Effector memory CD8-positive, alpha-beta T cell (primary cell): ENCODE results near the gene VPS13D.
"Not testable (repeated sequence)": the region's sequence is repeated elsewhere in the genome, so short reads cannot be mapped to it uniquely, and the experiment has no call there.

ENCODE experiments used
- ATAC-seq: fragments of 150-1000 bp; cut with Tn5 transposase; replicated peaks from 2 replicates; pipeline ENCODE4 v1.10.0; 2021; ENCODE audit warnings: mild to moderate bottlenecking, moderate library complexity
- DNase-seq, 3 experiments: peaks; one replicate each; pipeline ENCODE4 v3.0.0; 2021
- H3K27ac Mint-ChIP-seq, 2 donors: one replicate each; pipeline ENCODE4 v1.8.0; 2022; ENCODE audit warnings: mild to moderate bottlenecking in 2 of 2, mixed read lengths in 2 of 2, moderate library complexity in 2 of 2
- H3K27me3 Mint-ChIP-seq, 2 donors: one replicate each; pipeline ENCODE4 v1.8.0; 2022; ENCODE audit warnings: mixed read lengths in 2 of 2
- H3K36me3 Mint-ChIP-seq: one replicate; pipeline ENCODE4 v1.8.0; 2022; ENCODE audit warnings: mild to moderate bottlenecking, moderate library complexity, mixed read lengths; ENCODE audit not compliant: insufficient read depth
- H3K4me1 Mint-ChIP-seq, 2 donors: one replicate each; pipeline ENCODE4 v1.8.0; 2022; ENCODE audit warnings: low read depth in 2 of 2, mixed read lengths in 2 of 2
- H3K4me3 Mint-ChIP-seq, 2 donors: one replicate each; pipeline ENCODE4 v1.8.0; 2022; ENCODE audit warnings: mild to moderate bottlenecking in 2 of 2, mixed read lengths in 2 of 2, moderate library complexity in 2 of 2
- H3K9me3 Mint-ChIP-seq, 2 donors: one replicate each; pipeline ENCODE4 v1.8.0; 2022; ENCODE audit warnings: mixed read lengths in 2 of 2

Gene VPS13D

GRCh38 chr1:12462586-12462985 lies 232.8 kb downstream of the VPS13D start:
- H3K36me3 Mint-ChIP-seq = peaks cover 36% of the 10 kb centered on the region
- H3K27ac Mint-ChIP-seq = peak overlapping the region in 1 of 2 donors; percentile 52

GRCh38 chr1:12464045-12464461 lies 234.2 kb downstream of the VPS13D start:
- Mint-ChIP-seq H3K4me1 (peaks cover 3 to 14% of the 10 kb centered on the region in 2 donors), H3K9me3 (no peaks in the 10 kb centered on the region), H3K4me3 (no peak overlapping the region), H3K27ac (peak overlapping the region in 1 of 2 donors; percentile 52), H3K27me3 (no peaks in the 10 kb centered on the region), H3K36me3 (peaks cover 27% of the 10 kb centered on the region)
- ATAC-seq (no peak), DNase-seq (no peak)

More at GRCh38 chr1:12462586-12462985, 232.8 kb downstream of the VPS13D start:
- Mint-ChIP-seq H3K4me3 (no peak overlapping the region), H3K27me3 (no peaks in the 10 kb centered on the region), H3K9me3 (no peaks in the 10 kb centered on the region), H3K4me1 (peaks cover 3 to 15% of the 10 kb centered on the region in 2 donors)
- no peak for ATAC-seq
- no peak for DNase-seq

DNA sequence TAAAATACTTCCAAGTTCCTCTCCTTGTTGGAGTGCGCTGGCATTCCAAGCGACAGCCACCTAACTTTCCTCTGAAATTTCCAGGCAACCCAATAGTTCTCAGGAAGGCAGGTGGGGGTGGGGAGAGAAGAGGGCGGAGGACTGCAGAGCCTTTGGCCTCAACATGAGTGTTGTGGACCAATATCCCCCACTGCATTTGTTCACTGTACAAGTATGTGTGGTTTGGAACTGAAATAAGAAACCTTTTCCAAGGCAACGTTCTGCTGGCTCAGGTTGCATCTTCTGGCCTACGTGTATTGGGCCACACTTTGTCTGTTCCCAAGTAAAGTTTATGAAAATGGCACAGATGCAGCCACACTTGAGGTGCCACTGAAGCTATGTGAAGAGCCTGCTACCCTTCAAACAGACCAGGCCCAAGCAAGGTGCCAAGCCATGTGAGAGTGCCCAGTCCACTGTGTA lies 234.8 kb downstream of the VPS13D start:
- H3K9me3 Mint-ChIP-seq = no peaks in the 10 kb centered on the region
- no peak overlapping the region for H3K4me3 Mint-ChIP-seq
- DNase-seq (no peak), ATAC-seq (no peak)
- H3K27me3 Mint-ChIP-seq = no peaks in the 10 kb centered on the region
- H3K36me3 Mint-ChIP-seq = peaks cover 23% of the 10 kb centered on the region
- no peak overlapping the region for H3K27ac Mint-ChIP-seq
- H3K4me1 Mint-ChIP-seq = peaks cover 3 to 14% of the 10 kb centered on the region in 2 donors

GRCh38 chr1:12465126-12465525 lies 235.3 kb downstream of the VPS13D start:
- DNase-seq (no peak), ATAC-seq (no peak)
- peaks cover 3 to 16% of the 10 kb centered on the region in 2 donors for H3K4me1 Mint-ChIP-seq
- no peaks in the 10 kb centered on the region for H3K9me3 Mint-ChIP-seq
- H3K27me3 Mint-ChIP-seq = no peaks in the 10 kb centered on the region
- H3K4me3 Mint-ChIP-seq = no peak overlapping the region
- peaks cover 18% of the 10 kb centered on the region for H3K36me3 Mint-ChIP-seq
- no peak overlapping the region for H3K27ac Mint-ChIP-seq

DNA sequence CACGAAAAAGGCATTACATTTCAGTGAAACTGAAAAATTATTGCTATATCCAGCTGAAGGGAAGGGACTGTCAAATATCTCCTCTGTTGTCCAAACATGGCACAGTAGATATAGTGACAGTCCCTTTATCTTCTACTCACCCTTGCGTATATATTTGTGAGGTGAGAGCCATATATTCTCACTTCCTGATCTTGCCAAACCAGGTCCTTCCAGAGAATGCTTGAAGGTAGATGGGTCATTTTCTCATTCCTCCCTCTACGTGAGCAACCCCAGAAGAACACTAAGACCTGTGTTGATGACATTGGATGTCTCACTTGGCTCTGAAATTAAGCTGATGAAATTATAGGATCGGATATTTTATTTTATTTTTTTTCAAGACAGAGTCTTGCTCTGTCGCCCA lies 237.0 kb downstream of the VPS13D start:
- no peaks in the 10 kb centered on the region for H3K9me3 Mint-ChIP-seq
- H3K36me3 Mint-ChIP-seq = peaks cover 10% of the 10 kb centered on the region
- H3K4me3 Mint-ChIP-seq = no peak overlapping the region

GRCh38 chr1:12467570-12468286 lies 237.9 kb downstream of the VPS13D start:
- Mint-ChIP-seq H3K27ac (peak overlapping the region; percentile 55 to 60), H3K4me3 (no peak overlapping the region), H3K4me1 (peaks cover 16 to 28% of the 10 kb centered on the region in 2 donors), H3K36me3 (peaks cover 10% of the 10 kb centered on the region), H3K9me3 (no peaks in the 10 kb centered on the region), H3K27me3 (no peaks in the 10 kb centered on the region)
- DNase-seq (no peak), ATAC-seq (no peak)

More for the DNA sequence above, 237.0 kb downstream of the VPS13D start:
- Mint-ChIP-seq H3K4me1 (peaks cover 6 to 19% of the 10 kb centered on the region in 2 donors), H3K27ac (no peak overlapping the region), H3K27me3 (no peaks in the 10 kb centered on the region)
- no peak for ATAC-seq
- DNase-seq = no peak

DNA sequence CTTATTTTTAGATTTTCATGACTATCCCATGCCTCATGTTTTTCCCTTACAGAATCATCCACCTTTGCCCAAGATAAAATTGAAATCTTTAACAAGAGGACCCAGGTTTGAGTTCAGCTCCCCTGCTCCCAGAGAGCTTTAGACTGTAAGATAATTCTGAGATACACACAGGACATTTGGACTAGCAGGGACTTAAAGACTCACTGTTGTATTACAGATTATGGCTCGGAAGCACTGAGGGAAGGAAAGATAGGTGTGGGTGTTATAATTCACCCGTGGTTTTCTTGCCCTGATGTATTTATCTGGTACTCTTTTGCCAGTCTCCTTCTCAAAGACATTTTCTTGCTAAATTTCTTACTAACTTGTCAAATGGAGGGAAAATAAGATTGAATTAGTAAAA lies 238.5 kb downstream of the VPS13D start:
- Mint-ChIP-seq H3K36me3 (peaks cover 7% of the 10 kb centered on the region), H3K27me3 (no peaks in the 10 kb centered on the region), H3K4me1 (peaks cover 21 to 34% of the 10 kb centered on the region in 2 donors), H3K9me3 (no peaks in the 10 kb centered on the region), H3K27ac (peak overlapping the region in 1 of 2 donors; percentile 55), H3K4me3 (no peak overlapping the region)
- ATAC-seq (no peak), DNase-seq (no peak)

DNA sequence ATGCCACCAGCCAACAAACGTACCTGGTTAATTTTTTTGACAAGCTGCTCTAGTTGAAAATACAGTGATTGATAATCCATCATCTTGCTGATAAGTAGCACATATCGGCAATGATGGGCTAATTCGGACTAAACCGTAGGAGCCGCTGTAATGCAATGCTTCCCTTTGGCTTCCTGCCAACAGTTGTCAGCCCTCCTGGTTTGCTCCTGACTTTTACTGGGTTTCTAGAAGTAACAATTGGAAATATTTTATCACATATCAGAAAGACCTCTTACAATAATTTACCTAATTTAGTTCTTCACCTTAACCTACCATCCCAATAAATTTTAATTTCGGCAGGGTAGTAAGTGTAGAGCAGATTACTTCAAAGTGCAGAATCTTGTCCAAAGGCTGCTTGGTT lies 239.7 kb downstream of the VPS13D start:
- DNase-seq = no peak
- peaks cover 12% of the 10 kb centered on the region for H3K36me3 Mint-ChIP-seq
- no peaks in the 10 kb centered on the region for H3K9me3 Mint-ChIP-seq

DNA sequence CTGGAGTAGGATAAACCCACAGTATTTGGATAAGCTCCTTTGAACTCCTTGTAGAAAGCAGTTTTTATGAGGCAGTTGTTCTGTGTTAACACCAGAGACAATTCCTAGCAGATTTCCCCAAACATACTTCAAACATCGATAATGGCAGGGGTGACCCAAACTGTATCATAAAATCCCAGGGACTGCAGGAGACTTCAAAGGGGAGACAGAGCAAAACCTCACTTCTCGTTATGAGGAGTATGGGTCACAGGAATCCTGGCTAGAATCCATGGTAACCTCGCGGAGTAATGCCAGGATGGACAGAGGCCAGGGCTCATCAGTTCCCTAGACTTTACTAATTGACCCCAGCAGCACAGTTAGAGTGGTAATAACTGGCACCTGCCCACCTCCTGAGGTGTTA lies 240.2 kb downstream of the VPS13D start:
- H3K27ac Mint-ChIP-seq = peak overlapping the region in 1 of 2 donors; percentile 96
- no peaks in the 10 kb centered on the region for H3K27me3 Mint-ChIP-seq
- ATAC-seq (no peak), DNase-seq (no peak)
- H3K36me3 Mint-ChIP-seq = peaks cover 12% of the 10 kb centered on the region
- no peak overlapping the region for H3K4me3 Mint-ChIP-seq
- H3K9me3 Mint-ChIP-seq = no peaks in the 10 kb centered on the region
- H3K4me1 Mint-ChIP-seq = peaks cover 30 to 46% of the 10 kb centered on the region in 2 donors

More for the DNA sequence above, 239.7 kb downstream of the VPS13D start:
- Mint-ChIP-seq H3K4me3 (no peak overlapping the region), H3K27me3 (no peaks in the 10 kb centered on the region), H3K4me1 (peaks cover 26 to 42% of the 10 kb centered on the region in 2 donors), H3K27ac (peak overlapping the region in 1 of 2 donors; percentile 96)
- no peak for ATAC-seq

DNA sequence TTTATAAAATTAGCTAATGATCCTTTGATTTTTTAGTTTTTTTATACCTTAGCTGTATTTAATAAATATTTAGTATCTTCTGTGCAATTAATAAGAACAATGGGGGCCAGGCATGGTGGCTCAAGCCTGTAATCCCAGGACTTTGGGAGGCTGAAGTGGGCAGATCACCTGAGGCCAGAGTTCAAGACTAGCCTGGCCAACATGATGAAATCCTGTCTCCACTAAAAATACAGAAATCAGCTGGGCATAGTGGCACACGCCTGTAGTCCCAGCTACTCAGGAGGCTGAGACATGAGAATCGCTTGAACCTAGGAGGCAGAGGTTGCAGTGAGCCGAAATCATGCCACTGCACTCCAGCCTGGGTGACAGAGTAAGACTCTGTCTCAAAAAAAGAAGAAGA lies 241.1 kb downstream of the VPS13D start:
- not testable (repeated sequence) for ATAC-seq, DNase-seq, H3K4me3 Mint-ChIP-seq, H3K36me3 Mint-ChIP-seq, H3K9me3 Mint-ChIP-seq, H3K27me3 Mint-ChIP-seq
- H3K27ac Mint-ChIP-seq = peak overlapping the region; percentile 96
- H3K4me1 Mint-ChIP-seq = peaks cover 31 to 54% of the 10 kb centered on the region in 2 donors

GRCh38 chr1:12472156-12472797 lies 242.4 kb downstream of the VPS13D start:
- H3K27ac Mint-ChIP-seq = peak overlapping the region; percentile 96
- ATAC-seq (no peak), DNase-seq (no peak)
- H3K4me1 Mint-ChIP-seq = peaks cover 39 to 66% of the 10 kb centered on the region in 2 donors
- no peaks in the 10 kb centered on the region for H3K27me3 Mint-ChIP-seq
- H3K4me3 Mint-ChIP-seq = peak overlapping the region; percentile 73 to 79
- H3K9me3 Mint-ChIP-seq = no peaks in the 10 kb centered on the region
- peaks cover 7% of the 10 kb centered on the region for H3K36me3 Mint-ChIP-seq

- Mint-ChIP-seq H3K4me1 (peaks cover 43 to 69% of the 10 kb centered on the region in 2 donors), H3K27me3 (no peaks in the 10 kb centered on the region), H3K36me3 (peaks cover 8% of the 10 kb centered on the region), H3K27ac (peak overlapping the region; percentile 96), H3K4me3 (peak overlapping the region; percentile 73 to 79), H3K9me3 (no peaks in the 10 kb centered on the region)
- ATAC-seq (peak; percentile 80), DNase-seq (peak; percentile 25 to 29 (median 26))
Measured at GRCh38 chr1:12472798-12473551, 243.1 kb downstream of the VPS13D start.

DNA sequence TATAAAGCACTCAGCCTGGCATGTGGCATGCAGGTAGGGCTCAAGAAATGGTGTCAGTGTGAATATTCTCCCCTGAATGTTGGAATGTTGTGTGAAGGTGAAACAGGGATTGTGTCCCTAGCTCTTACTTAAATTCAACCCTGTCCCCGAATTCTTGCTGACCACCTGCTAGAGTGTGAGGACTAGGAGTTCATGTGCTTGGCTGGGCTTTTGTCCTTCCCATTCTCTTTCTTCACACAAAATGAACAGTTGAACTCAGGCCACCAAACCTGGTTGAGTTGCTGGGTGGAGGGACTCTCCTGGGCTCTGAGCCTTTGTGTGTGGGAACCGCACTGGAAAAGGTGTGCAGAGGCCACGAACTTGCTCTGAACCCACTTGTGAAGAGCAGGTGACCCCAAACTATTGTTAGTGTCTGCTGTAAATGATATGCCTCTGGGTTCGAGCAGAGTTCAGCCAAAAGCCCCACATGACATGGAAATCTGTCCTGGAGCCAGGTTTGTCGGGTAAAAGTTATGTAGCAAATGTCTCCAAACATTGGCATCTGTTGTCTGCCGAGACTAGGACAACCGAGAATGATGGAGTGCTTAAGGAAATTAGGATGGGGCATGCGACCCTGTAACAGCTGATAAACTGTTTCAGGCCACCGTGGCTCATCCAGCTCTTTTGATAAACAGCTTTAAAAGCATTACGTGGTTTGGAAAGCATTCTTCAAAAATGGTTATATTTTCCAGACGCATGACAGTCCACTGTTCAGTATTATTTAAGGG lies 243.9 kb downstream of the VPS13D start:
- H3K27me3 Mint-ChIP-seq = no peaks in the 10 kb centered on the region
- peaks cover 12% of the 10 kb centered on the region for H3K36me3 Mint-ChIP-seq
- ATAC-seq = no peak
- H3K4me3 Mint-ChIP-seq = peak overlapping the region; percentile 73 to 79
- H3K27ac Mint-ChIP-seq = peak overlapping the region; percentile 96
- peaks cover 51 to 72% of the 10 kb centered on the region in 2 donors for H3K4me1 Mint-ChIP-seq
- H3K9me3 Mint-ChIP-seq = no peaks in the 10 kb centered on the region
- DNase-seq = no peak
